ENCODE data around the gene SMTNL1. TPM values are rescaled to one million over a fixed set of nuclear protein-coding genes. Genes with fewer than 3 reads are reported as not detected.

SMTNL1 gene
- total RNA-seq, 1 experiment from 2014 or later = 0.26 TPM

DNA sequence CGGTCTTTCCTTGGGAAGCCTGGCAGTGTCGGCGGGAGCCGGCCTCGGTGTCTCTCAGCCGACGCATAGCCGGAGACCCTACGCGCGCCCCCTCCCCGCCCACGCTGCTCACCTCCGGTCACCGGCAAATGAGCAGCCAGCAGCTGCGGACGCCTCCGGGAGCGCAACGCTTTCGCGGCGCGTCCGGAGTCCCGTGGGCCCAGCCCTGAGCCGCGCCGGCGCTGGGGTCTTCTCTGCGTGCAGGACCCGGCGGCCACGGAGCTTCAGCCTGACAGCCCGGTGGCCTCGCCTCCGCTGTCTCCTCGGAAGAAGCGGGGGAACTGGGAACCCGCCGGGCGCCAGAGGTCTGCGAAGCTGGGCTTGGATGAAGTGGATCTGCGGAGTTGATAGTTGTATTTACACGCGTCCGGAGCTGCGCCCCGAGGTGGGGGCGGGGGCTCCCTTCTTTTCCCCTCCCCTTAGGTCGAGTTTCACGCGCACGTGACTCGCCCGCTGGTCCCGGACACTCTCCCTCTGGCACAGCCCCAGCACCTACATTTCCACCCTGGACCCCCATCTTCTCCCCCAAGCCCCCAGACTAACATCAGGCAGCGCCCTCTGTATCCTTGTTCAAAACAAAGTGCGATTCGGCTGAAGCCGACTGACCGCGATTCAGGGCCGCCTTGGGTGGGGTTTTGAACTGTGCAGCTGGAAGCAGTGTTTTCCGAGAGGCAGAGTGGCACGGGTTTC is 21.9 kb upstream of the SMTNL1 start, which contains the start of gene SLC43A1:
TSS of gene SLC43A1 (minus strand) at position 371 of the 729 bp plus-strand sequence. CDS start 1,591 bp downstream, outside the sequence.
- H3K27ac Mint-ChIP-seq = no peak within 1 kb of the TSS
- H3K4me3 Mint-ChIP-seq = peak within 1 kb of the TSS; percentile 93
- no peaks in the 10 kb centered on the region for H3K9me3 Mint-ChIP-seq
- CTCF ChIA-PET = interaction anchor here (1.0 to 6.9 kb wide), 12 partner anchors 12 to 170 kb away, joined by 3 to 147 read pairs (median 10); partner anchors contain the start of genes RTN4RL2 and TIMM10
- POLR2A ChIA-PET = interaction anchor here (0.7 to 3.9 kb wide), 7 partner anchors 9 to 124 kb away, joined by 3 to 37 read pairs (median 5); no protein-coding TSS in a partner anchor
- ATAC-seq (peak; percentile 29), DNase-seq (ENCODE audit: low spot score) (peak; percentile 54)
- H3K36me3 Mint-ChIP-seq = no peaks in the 10 kb centered on the region
- H3K4me1 Mint-ChIP-seq = peaks cover 20% of the 10 kb centered on the region
- peaks cover 22% of the 10 kb centered on the region for H3K27me3 Mint-ChIP-seq (ENCODE audit: low read depth)
- peak; percentile 49; the same call in 1 of the 2 replicates for TF ChIP-seq NFE2L1 (CRISPR knock-in tag; IDR thresholded peaks at IDR 0.05)
- TF ChIP-seq NFATC4 (CRISPR knock-in tag; IDR thresholded peaks at IDR 0.05) = no peak
- TF ChIP-seq, protein P1, sequence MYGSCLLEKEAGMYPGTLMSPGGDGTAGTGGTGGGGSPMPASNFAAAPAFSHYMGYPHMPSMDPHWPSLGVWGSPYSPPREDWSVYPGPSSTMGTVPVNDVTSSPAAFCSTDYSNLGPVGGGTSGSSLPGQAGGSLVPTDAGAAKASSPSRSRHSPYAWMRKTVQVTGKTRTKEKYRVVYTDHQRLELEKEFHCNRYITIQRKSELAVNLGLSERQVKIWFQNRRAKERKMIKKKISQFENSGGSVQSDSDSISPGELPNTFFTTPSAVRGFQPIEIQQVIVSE (CRISPR knock-in tag; IDR thresholded peaks at IDR 0.05; ENCODE audit: borderline replicate concordance) = no peak
- TF ChIP-seq, protein P2, sequence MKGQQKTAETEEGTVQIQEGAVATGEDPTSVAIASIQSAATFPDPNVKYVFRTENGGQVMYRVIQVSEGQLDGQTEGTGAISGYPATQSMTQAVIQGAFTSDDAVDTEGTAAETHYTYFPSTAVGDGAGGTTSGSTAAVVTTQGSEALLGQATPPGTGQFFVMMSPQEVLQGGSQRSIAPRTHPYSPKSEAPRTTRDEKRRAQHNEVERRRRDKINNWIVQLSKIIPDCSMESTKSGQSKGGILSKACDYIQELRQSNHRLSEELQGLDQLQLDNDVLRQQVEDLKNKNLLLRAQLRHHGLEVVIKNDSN (CRISPR knock-in tag; IDR thresholded peaks at IDR 0.05) = peak; percentile 93
- peak; percentile 75; the same call in 1 of the 2 replicates for TF ChIP-seq ATF1 (CRISPR knock-in tag; IDR thresholded peaks at IDR 0.05)
- TF ChIP-seq GABPB1 (CRISPR knock-in tag; IDR thresholded peaks at IDR 0.05) = peak; percentile 26; the same call in 1 of the 2 replicates
- TF ChIP-seq, protein P3, sequence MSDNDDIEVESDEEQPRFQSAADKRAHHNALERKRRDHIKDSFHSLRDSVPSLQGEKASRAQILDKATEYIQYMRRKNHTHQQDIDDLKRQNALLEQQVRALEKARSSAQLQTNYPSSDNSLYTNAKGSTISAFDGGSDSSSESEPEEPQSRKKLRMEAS (CRISPR knock-in tag; IDR thresholded peaks at IDR 0.05) = peak; percentile 76
- no peak for TF ChIP-seq NR2C2 (CRISPR knock-in tag; IDR thresholded peaks at IDR 0.05)
- no peak for TF ChIP-seq HMGA2 (CRISPR knock-in tag; IDR thresholded peaks at IDR 0.05)
- TF ChIP-seq, protein P4, sequence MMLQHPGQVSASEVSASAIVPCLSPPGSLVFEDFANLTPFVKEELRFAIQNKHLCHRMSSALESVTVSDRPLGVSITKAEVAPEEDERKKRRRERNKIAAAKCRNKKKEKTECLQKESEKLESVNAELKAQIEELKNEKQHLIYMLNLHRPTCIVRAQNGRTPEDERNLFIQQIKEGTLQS (CRISPR knock-in tag; conservative IDR thresholded peaks at IDR 0.05) = no peak
- TF ChIP-seq, protein P5, sequence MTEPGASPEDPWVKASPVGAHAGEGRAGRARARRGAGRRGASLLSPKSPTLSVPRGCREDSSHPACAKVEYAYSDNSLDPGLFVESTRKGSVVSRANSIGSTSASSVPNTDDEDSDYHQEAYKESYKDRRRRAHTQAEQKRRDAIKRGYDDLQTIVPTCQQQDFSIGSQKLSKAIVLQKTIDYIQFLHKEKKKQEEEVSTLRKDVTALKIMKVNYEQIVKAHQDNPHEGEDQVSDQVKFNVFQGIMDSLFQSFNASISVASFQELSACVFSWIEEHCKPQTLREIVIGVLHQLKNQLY (CRISPR knock-in tag; IDR thresholded peaks at IDR 0.05) = no peak
- 0 out of 2 replicates have a peak, but pooled peaks have one; percentile 42 for TF ChIP-seq KAT7 (CRISPR knock-in tag; IDR thresholded peaks at IDR 0.05; ENCODE audit: borderline replicate concordance)
- TF ChIP-seq, protein P6, sequence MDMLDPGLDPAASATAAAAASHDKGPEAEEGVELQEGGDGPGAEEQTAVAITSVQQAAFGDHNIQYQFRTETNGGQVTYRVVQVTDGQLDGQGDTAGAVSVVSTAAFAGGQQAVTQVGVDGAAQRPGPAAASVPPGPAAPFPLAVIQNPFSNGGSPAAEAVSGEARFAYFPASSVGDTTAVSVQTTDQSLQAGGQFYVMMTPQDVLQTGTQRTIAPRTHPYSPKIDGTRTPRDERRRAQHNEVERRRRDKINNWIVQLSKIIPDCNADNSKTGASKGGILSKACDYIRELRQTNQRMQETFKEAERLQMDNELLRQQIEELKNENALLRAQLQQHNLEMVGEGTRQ (CRISPR knock-in tag; IDR thresholded peaks at IDR 0.05) = peak; percentile 93
- 0 out of 2 replicates have a peak, but pooled peaks have one; percentile 68 for TF ChIP-seq MYBL2 (CRISPR knock-in tag; IDR thresholded peaks at IDR 0.05)
- TF ChIP-seq, protein P7, sequence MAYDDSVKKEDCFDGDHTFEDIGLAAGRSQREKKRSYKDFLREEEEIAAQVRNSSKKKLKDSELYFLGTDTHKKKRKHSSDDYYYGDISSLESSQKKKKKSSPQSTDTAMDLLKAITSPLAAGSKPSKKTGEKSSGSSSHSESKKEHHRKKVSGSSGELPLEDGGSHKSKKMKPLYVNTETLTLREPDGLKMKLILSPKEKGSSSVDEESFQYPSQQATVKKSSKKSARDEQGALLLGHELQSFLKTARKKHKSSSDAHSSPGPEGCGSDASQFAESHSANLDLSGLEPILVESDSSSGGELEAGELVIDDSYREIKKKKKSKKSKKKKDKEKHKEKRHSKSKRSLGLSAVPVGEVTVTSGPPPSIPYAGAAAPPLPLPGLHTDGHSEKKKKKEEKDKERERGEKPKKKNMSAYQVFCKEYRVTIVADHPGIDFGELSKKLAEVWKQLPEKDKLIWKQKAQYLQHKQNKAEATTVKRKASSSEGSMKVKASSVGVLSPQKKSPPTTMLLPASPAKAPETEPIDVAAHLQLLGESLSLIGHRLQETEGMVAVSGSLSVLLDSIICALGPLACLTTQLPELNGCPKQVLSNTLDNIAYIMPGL (CRISPR knock-in tag; IDR thresholded peaks at IDR 0.05) = 0 out of 2 replicates have a peak, but pooled peaks have one; percentile 42

DNA sequence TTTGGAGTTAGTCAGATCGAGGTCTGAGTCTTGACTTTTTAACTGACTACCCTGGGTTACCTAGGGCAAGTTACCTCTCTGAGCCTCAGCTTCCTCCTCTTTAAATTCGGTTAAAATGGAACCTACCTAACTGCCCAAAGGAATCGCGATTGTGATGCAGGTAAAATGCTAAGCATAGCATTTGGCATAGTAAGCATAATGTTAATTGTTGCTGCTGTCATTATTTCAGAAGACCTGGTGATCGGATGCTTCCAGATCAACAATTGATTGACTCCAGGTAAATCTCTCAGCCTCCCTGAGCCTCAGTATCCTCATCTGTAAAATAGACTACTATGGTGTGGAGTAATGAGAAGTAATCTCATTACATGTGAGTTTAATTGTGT is 21.3 kb upstream of the SMTNL1 start:
- Mint-ChIP-seq H3K4me1 (peaks cover 20% of the 10 kb centered on the region), H3K27me3 (ENCODE audit: low read depth) (peaks cover 22% of the 10 kb centered on the region), H3K27ac (no peak overlapping the region), H3K36me3 (no peaks in the 10 kb centered on the region), H3K9me3 (no peaks in the 10 kb centered on the region), H3K4me3 (peak overlapping the region; percentile 93)
- ATAC-seq = no peak
- no peak for TF ChIP-seq ZNF232 (CRISPR knock-in tag; IDR thresholded peaks at IDR 0.05)
- TF ChIP-seq TEAD4 (CRISPR knock-in tag; IDR thresholded peaks at IDR 0.05) = no peak
- TF ChIP-seq, protein P7 (CRISPR knock-in tag; IDR thresholded peaks at IDR 0.05) = no peak
- TF ChIP-seq, protein P1 (CRISPR knock-in tag; IDR thresholded peaks at IDR 0.05; ENCODE audit: borderline replicate concordance) = no peak
- no peak for TF ChIP-seq CBFB (CRISPR knock-in tag; IDR thresholded peaks at IDR 0.05; ENCODE audit: low read depth)
- TF ChIP-seq ZNF138 (CRISPR knock-in tag; conservative IDR thresholded peaks at IDR 0.05) = no peak
- no peak for TF ChIP-seq NR1H2 (CRISPR knock-in tag; IDR thresholded peaks at IDR 0.05)
- no peak for TF ChIP-seq SOX15 (CRISPR knock-in tag; IDR thresholded peaks at IDR 0.05)
- TF ChIP-seq, protein P8, sequence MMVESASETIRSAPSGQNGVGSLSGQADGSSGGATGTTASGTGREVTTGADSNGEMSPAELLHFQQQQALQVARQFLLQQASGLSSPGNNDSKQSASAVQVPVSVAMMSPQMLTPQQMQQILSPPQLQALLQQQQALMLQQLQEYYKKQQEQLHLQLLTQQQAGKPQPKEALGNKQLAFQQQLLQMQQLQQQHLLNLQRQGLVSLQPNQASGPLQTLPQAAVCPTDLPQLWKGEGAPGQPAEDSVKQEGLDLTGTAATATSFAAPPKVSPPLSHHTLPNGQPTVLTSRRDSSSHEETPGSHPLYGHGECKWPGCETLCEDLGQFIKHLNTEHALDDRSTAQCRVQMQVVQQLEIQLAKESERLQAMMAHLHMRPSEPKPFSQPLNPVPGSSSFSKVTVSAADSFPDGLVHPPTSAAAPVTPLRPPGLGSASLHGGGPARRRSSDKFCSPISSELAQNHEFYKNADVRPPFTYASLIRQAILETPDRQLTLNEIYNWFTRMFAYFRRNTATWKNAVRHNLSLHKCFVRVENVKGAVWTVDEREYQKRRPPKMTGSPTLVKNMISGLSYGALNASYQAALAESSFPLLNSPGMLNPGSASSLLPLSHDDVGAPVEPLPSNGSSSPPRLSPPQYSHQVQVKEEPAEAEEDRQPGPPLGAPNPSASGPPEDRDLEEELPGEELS (CRISPR knock-in tag; IDR thresholded peaks at IDR 0.05) = no peak
- TF ChIP-seq RELA (CRISPR knock-in tag; IDR thresholded peaks at IDR 0.05; ENCODE audit: borderline replicate concordance) = no peak
- no peak for DNase-seq (ENCODE audit: low spot score)
- ChIA-PET POLR2A (interaction anchor here (0.7 to 3.9 kb wide), 7 partner anchors 8 to 123 kb away, joined by 3 to 37 read pairs (median 5); no protein-coding TSS in a partner anchor), CTCF (interaction anchor here (1.0 to 6.9 kb wide), 12 partner anchors 11 to 170 kb away, joined by 3 to 147 read pairs (median 10); partner anchors contain the start of genes RTN4RL2 and TIMM10)

All from WTC11 (cell line).